Testis (tissue), 2 donors: ENCODE results near the gene MARCHF3.

ENCODE experiments used
- POLR2A ChIP-seq: fragments of 450-650 bp; IDR thresholded peaks from one replicate; pipeline ENCODE4 v1.6.1; 2017; ENCODE audit warnings: antibody characterized with exemption, mild to moderate bottlenecking, moderate library complexity
- TF ChIP-seq, protein P1 (sequence below), 3 experiments: fragments of 450-650 bp in 2 of 3; fragments of 200-600 bp in 1 of 3; sonication (generic) in 1 of 3; IDR thresholded peaks; one replicate each; pipeline ENCODE4 v1.5.1; 2016 to 2019; ENCODE audit warnings: antibody characterized with exemption in 3 of 3, mild to moderate bottlenecking in 2 of 3, moderate library complexity in 1 of 3

DNA sequence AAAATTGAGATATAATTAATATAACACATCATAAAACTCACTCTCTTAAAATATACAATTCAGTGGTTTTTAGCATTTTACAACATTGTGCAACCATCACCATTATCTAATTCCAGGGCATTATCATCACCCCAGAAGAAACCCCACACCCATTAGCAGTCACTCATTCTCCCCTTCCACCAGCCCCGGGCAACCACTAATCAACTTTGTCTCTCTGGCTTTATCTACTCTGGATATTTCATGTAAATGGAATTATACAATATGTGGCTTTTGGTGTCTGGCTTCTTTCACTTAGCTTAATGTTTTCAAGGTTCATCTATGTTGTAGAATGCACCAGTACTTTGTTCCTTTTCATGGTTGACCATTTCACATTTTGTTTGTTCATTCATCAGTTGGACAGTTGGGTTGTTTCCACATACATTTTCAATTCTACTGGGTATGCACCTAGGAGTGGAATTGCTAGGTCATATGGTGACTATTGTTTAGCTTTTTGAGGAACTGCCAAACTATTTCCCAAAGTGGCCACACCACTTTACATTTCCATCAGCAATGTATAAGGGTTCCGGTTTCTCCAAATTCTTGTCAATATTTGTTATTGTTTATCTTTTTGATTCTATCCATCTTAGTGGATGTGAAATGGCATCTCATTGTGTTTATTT lies 62.4 kb downstream of the MARCHF3 start:
- no peak for TF ChIP-seq POLR2A
- TF ChIP-seq, protein P1, sequence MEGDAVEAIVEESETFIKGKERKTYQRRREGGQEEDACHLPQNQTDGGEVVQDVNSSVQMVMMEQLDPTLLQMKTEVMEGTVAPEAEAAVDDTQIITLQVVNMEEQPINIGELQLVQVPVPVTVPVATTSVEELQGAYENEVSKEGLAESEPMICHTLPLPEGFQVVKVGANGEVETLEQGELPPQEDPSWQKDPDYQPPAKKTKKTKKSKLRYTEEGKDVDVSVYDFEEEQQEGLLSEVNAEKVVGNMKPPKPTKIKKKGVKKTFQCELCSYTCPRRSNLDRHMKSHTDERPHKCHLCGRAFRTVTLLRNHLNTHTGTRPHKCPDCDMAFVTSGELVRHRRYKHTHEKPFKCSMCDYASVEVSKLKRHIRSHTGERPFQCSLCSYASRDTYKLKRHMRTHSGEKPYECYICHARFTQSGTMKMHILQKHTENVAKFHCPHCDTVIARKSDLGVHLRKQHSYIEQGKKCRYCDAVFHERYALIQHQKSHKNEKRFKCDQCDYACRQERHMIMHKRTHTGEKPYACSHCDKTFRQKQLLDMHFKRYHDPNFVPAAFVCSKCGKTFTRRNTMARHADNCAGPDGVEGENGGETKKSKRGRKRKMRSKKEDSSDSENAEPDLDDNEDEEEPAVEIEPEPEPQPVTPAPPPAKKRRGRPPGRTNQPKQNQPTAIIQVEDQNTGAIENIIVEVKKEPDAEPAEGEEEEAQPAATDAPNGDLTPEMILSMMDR (IDR thresholded peaks at IDR 0.05): no peak
